DMS153 treated with DMSO at 0.1 percent for 48 hours (cell line): Measurements from ENCODE around the gene DSP.

Experiments used
- DNase-seq: peaks from one replicate; lab custom pipeline; 2025; ENCODE audit not compliant: unreplicated experiment; lab: John Stamatoyannopoulos, UW

DSP gene

GRCh38 chr6:7541175-7542064, at the start of gene DSP:
Gene DSP, plus strand, starts transcription at chr6:7541671. Its CDS starts 245 bp downstream, at chr6:7541916.
- no peak for DNase-seq

- no peak for DNase-seq
These were observed 47.6 kb upstream of the DSP start for GRCh38 chr6:7493866-7494265.

- no peak for DNase-seq
These were observed 46.8 kb upstream of the DSP start for GRCh38 chr6:7494638-7495037.

GRCh38 chr6:7496266-7496875, 45.1 kb upstream of the DSP start:
- no peak for DNase-seq

GRCh38 chr6:7500752-7501282, 40.7 kb upstream of the DSP start:
- DNase-seq, result no peak

- no peak for DNase-seq
These were observed 38.7 kb upstream of the DSP start for GRCh38 chr6:7502743-7503142.

GRCh38 chr6:7504041-7504440, 37.4 kb upstream of the DSP start:
- DNase-seq, result no peak

- peak; percentile 41 for DNase-seq
These were observed 36.2 kb upstream of the DSP start for GRCh38 chr6:7505189-7505699.

- DNase-seq, result no peak
These were observed 33.9 kb upstream of the DSP start for GRCh38 chr6:7507600-7507999.

- DNase-seq, result no peak
These were observed 29.2 kb upstream of the DSP start for GRCh38 chr6:7512320-7512719.

GRCh38 chr6:7513529-7513928, 27.9 kb upstream of the DSP start:
- no peak for DNase-seq

GRCh38 chr6:7515363-7515762, 26.1 kb upstream of the DSP start:
- no peak for DNase-seq

GRCh38 chr6:7518877-7519276, 22.6 kb upstream of the DSP start:
- no peak for DNase-seq

- DNase-seq, result no peak
These were observed 18.6 kb upstream of the DSP start for GRCh38 chr6:7522873-7523272.

GRCh38 chr6:7523922-7524321, 17.5 kb upstream of the DSP start:
- no peak for DNase-seq

- no peak for DNase-seq
These were observed 14.7 kb upstream of the DSP start for GRCh38 chr6:7526755-7527154.

- DNase-seq, result no peak
These were observed 12.9 kb upstream of the DSP start for GRCh38 chr6:7528565-7528964.

- DNase-seq, result no peak
These were observed 12.3 kb upstream of the DSP start for GRCh38 chr6:7529141-7529540.

GRCh38 chr6:7532232-7532631, 9.2 kb upstream of the DSP start:
- peak; percentile 8 for DNase-seq

GRCh38 chr6:7532821-7533220, 8.7 kb upstream of the DSP start:
- DNase-seq, result no peak

- no peak for DNase-seq
These were observed 7.3 kb upstream of the DSP start for GRCh38 chr6:7534192-7534591.

- DNase-seq, result no peak
These were observed 6.0 kb upstream of the DSP start for GRCh38 chr6:7535498-7535897.
